ENCODE data around the gene AGT.

Gene AGT

DNA sequence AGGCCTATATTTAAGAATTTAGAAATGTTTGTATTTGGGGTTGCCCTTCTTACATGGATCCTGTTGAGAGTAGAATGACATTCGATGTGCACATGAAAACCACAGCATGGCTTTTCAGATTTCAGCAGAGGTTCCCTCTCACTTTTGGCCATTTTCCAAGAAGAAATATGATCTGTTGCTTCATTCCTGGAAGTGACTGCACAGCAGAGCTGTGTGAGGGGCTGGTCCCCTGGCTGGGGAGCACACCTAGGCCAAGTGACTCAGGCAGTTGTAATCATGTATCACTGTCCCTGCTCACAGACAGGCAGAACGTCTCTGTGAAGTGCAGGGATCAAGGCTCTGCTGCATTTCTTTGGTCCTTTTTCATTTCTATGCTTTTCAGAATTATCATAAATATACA is 32.3 kb downstream of the AGT start:
- H3K4me3 ChIP-seq (replicated peaks; ENCODE audit: low read depth, low read length) = no peak overlapping the region
- no peak for DNase-seq (ENCODE audit: extremely low read depth, insufficient read length)
- TF ChIP-seq, protein P1, sequence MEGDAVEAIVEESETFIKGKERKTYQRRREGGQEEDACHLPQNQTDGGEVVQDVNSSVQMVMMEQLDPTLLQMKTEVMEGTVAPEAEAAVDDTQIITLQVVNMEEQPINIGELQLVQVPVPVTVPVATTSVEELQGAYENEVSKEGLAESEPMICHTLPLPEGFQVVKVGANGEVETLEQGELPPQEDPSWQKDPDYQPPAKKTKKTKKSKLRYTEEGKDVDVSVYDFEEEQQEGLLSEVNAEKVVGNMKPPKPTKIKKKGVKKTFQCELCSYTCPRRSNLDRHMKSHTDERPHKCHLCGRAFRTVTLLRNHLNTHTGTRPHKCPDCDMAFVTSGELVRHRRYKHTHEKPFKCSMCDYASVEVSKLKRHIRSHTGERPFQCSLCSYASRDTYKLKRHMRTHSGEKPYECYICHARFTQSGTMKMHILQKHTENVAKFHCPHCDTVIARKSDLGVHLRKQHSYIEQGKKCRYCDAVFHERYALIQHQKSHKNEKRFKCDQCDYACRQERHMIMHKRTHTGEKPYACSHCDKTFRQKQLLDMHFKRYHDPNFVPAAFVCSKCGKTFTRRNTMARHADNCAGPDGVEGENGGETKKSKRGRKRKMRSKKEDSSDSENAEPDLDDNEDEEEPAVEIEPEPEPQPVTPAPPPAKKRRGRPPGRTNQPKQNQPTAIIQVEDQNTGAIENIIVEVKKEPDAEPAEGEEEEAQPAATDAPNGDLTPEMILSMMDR (IDR thresholded peaks at IDR 0.05; ENCODE audit: insufficient read depth, low read length, poor library complexity, severe bottlenecking) = no peak
- H3K36me3 ChIP-seq (ENCODE audit: control insufficient read depth, insufficient read depth, low read length) = peaks cover 11% of the 10 kb centered on the region
- H3K27me3 ChIP-seq (replicated peaks; ENCODE audit: control insufficient read depth, insufficient read depth, low read length) = no peaks in the 10 kb centered on the region

DNA sequence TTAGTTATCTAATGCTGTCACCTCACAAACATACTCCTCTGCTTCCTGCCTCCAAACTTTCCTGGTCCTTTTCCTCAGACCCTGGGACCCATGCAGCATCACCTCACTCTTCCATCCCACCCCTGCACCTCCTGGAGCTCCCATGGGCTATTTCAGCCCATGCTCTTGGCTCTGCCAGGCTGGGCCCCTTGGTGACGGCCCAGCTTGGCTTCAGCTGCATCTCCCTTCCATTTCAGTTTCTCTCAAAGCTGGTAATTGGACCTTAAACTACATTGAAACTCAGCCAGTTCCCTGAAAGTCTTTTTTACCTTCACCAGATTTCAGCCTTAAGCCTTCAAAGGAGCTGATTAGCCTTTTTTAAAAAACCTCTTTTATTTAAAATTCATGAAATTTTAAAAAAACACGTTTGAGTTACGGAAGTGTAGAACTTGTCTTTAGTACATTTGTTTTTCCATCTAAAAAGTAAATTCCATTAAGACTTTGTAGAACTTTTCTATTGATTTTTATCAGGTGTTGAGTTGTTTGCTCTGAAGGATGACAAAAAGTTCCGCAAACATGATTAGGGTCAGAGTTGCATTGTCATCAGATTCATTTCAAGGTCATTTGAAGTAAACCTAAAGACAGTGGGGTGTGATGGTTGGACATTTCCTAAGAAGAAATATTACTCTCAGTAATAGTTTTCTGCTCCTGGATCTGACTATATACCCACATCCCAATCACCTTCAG is 33.5 kb downstream of the AGT start:
- TF ChIP-seq, protein P1 (IDR thresholded peaks at IDR 0.05; ENCODE audit: insufficient read depth, low read length, poor library complexity, severe bottlenecking) = no peak
- Histone ChIP-seq H3K27me3 (replicated peaks; ENCODE audit: control insufficient read depth, insufficient read depth, low read length) (no peaks in the 10 kb centered on the region), H3K36me3 (ENCODE audit: control insufficient read depth, insufficient read depth, low read length) (peaks cover 11% of the 10 kb centered on the region), H3K4me3 (replicated peaks; ENCODE audit: low read depth, low read length) (no peak overlapping the region)
- no peak for DNase-seq (ENCODE audit: extremely low read depth, insufficient read length)

DNA sequence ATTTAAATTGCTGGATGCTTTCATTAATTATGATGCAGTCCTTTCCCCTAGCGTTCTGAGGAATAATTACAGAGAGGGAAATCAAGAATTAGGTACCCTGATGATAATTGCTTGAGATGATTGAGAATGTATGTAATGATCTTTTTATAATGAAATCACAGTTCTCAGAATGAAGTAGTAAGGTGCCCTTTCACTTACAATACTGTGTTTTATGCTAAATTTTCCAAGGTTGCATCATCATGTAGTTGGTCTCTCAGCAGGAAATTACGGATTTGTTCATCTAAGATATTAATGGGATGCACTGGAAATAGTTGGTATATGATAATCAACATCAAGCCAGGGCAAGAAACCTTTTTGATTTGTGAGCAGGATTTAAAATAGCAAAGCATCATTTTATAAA is 34.1 kb downstream of the AGT start:
- H3K27me3 ChIP-seq (replicated peaks; ENCODE audit: control insufficient read depth, insufficient read depth, low read length) = no peaks in the 10 kb centered on the region
- no peak for DNase-seq (ENCODE audit: extremely low read depth, insufficient read length)
- TF ChIP-seq, protein P1 (IDR thresholded peaks at IDR 0.05; ENCODE audit: insufficient read depth, low read length, poor library complexity, severe bottlenecking) = no peak
- no peak overlapping the region for H3K4me3 ChIP-seq (replicated peaks; ENCODE audit: low read depth, low read length)
- peaks cover 11% of the 10 kb centered on the region for H3K36me3 ChIP-seq (ENCODE audit: control insufficient read depth, insufficient read depth, low read length)

DNA sequence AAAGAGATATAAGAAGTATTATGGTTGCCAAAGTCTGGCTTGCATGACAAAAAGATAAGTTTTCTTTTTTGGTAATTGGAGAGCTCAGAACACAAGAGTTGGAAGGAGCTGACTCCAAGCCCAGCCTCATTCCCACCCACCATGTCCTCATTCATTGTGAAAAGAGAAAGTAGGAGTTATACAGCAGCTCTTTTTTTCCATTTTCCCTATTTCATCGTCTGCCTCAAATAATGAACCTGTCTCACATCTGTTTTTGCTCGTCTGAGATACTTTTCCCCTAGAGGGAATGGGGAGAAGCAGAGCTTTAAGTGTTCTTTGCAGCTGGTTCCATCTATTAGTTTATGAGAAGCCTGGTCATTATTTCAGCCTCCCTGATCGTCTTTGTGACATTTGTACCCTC is 34.7 kb downstream of the AGT start:
- Histone ChIP-seq H3K27me3 (replicated peaks; ENCODE audit: control insufficient read depth, insufficient read depth, low read length) (no peaks in the 10 kb centered on the region), H3K36me3 (ENCODE audit: control insufficient read depth, insufficient read depth, low read length) (peaks cover 9% of the 10 kb centered on the region), H3K4me3 (replicated peaks; ENCODE audit: low read depth, low read length) (no peak overlapping the region)
- TF ChIP-seq, protein P1 (IDR thresholded peaks at IDR 0.05; ENCODE audit: insufficient read depth, low read length, poor library complexity, severe bottlenecking) = no peak
- DNase-seq (ENCODE audit: extremely low read depth, insufficient read length) = no peak

DNA sequence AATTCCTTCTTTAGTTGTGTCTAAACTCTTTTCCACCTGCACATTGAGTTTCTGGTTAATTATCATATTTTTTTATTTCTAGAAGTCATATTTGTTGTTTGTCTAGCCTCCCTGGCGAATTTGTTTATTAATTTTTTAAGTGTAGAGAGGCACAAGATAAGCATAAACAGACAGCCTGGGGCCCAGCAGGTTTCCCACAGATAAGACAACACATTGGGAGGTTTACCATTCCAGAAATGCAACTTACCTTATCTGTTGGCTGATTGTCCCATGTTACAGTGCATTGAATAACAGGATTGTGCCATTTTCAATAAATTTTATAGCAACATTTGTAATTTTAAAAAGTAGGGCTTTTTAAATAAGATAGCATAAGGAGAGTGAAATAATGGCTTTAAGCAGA is 36.7 kb downstream of the AGT start:
- TF ChIP-seq, protein P1 (IDR thresholded peaks at IDR 0.05; ENCODE audit: insufficient read depth, low read length, poor library complexity, severe bottlenecking) = no peak
- DNase-seq (ENCODE audit: extremely low read depth, insufficient read length) = no peak
- H3K27me3 ChIP-seq (replicated peaks; ENCODE audit: control insufficient read depth, insufficient read depth, low read length) = no peaks in the 10 kb centered on the region
- H3K4me3 ChIP-seq (replicated peaks; ENCODE audit: low read depth, low read length) = no peak overlapping the region
- H3K36me3 ChIP-seq (ENCODE audit: control insufficient read depth, insufficient read depth, low read length) = peaks cover 7% of the 10 kb centered on the region

DNA sequence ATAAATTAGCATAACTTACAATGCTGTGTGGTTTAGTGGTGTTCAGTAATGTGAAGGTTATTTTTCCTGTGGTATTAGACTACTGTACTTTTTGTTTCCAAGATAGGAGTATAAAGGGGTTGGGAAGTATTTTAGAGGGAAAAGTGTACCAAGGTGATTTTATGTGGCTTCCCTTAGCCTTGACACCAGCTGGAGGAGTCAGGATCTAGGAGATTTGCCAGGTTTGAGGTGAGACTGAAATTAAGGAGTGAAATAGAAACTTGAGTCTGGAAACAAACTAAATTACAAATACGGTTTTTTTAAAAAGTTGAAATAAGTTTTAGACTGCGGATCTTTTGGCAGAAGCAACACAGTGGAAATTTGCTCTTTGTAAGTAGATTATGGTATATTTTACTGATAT is 39.3 kb downstream of the AGT start:
- DNase-seq (ENCODE audit: extremely low read depth, insufficient read length) = no peak
- H3K4me3 ChIP-seq (replicated peaks; ENCODE audit: low read depth, low read length) = no peak overlapping the region
- H3K36me3 ChIP-seq (ENCODE audit: control insufficient read depth, insufficient read depth, low read length) = peaks cover 4% of the 10 kb centered on the region
- no peaks in the 10 kb centered on the region for H3K27me3 ChIP-seq (replicated peaks; ENCODE audit: control insufficient read depth, insufficient read depth, low read length)
- TF ChIP-seq, protein P1 (IDR thresholded peaks at IDR 0.05; ENCODE audit: insufficient read depth, low read length, poor library complexity, severe bottlenecking) = no peak
